Esophagus squamous epithelium (tissue), 5 donors: ENCODE results near the gene RASA3. TPM values are rescaled to one million over a fixed set of nuclear protein-coding genes. Genes with fewer than 3 reads are reported as not detected.
A peak's percentile ranks its signal among the peaks of the same experiment; 100 is the strongest.

Source experiments
- DNase-seq: peaks from one replicate; lab custom pipeline; 2025; lab: John Stamatoyannopoulos, UW
- H3K27ac ChIP-seq, 4 donors: fragments of 200-600 bp; sonication (generic); one replicate each; pipeline ENCODE4 v1.5.1; 2016 to 2019; ENCODE audit warnings: mild to moderate bottlenecking in 1 of 4
- H3K27me3 ChIP-seq, 4 donors: fragments of 200-600 bp; sonication (generic); 1 replicate in 3 of 4; 2 replicates in 1 of 4; pipeline versions ENCODE4 v1.5.1 to v1.6.0; 2017 to 2021; ENCODE audit warnings: antibody characterized with exemption in 1 of 4
- H3K36me3 ChIP-seq, 3 donors: fragments of 200-600 bp; sonication (generic); one replicate each; pipeline ENCODE4 v1.5.1; 2016 to 2019
- H3K4me1 ChIP-seq, 3 donors: fragments of 200-600 bp; sonication (generic); one replicate each; pipeline ENCODE4 v1.5.1; 2017 to 2019
- H3K4me3 ChIP-seq, 4 donors: fragments of 200-600 bp; sonication (generic); 1 replicate in 3 of 4; 2 replicates in 1 of 4; pipeline ENCODE4 v1.5.1; 2016 to 2019; ENCODE audit warnings: mild to moderate bottlenecking in 2 of 4, moderate library complexity in 1 of 4
- H3K9me3 ChIP-seq, 3 donors: fragments of 200-600 bp; sonication (generic); one replicate each; pipeline ENCODE4 v1.5.1; 2016 to 2019
- CTCF ChIP-seq, 6 experiments: fragments of 450-650 bp in 4 of 6; fragments of 200-600 bp in 2 of 6; sonication (generic) in 2 of 6; IDR thresholded peaks; one replicate each; pipeline ENCODE4 v1.5.1; 2016 to 2019; ENCODE audit warnings: antibody characterized with exemption in 6 of 6, mild to moderate bottlenecking in 4 of 6, moderate library complexity in 4 of 6
- POLR2A ChIP-seq, 4 donors: fragments of 450-650 bp; IDR thresholded peaks; one replicate each; pipeline ENCODE4 v1.6.1; 2017; ENCODE audit warnings: antibody characterized with exemption in 4 of 4, mild to moderate bottlenecking in 4 of 4, moderate library complexity in 3 of 4
- WGBS, 2 donors: methylation state at CpG; one replicate each; pipeline ENCODE4 v1.1.5; 2018; 5-methylcytosine and 5-hydroxymethylcytosine counted together
- intact Hi-C: fragments of 100-400 bp; cut with DNase I; formaldehyde crosslinking; loops from one replicate; pipeline ENCODE4 v1.15.0; 2022
- total RNA-seq, 4 donors: library from RNA; depleted of rRNA; stranded (reverse); fragments of >200 nt; gene quantifications; one replicate each; pipeline ENCODE4 v1.1.0, GENCODE V29; 2016
- donor health status: DM: yes; HTN: yes; CAD: no.

The RASA3 gene
- total RNA-seq, 4 donors from 2014 or later = 1.4 to 8.8 (median 3.1) TPM

DNA sequence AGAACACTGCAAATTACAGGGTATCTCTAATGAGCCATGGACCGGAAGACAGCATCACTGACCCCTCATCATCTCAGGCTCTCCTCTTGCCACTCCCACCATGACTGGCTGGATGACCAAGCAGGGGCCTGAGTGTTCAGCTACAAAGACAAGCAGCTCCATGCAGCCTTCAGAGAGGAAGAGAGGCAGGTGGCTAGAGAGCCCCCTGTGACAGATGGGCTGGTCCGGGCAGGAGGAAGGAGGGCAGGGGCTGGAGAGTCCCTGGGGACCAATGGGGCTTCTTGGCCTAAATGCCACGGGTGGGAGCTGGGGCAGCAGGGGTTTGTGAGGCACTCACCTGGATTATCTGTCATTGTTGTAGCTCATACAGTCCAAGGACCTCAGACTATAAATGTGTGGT lies 12.8 kb upstream of the RASA3 start:
- no peaks in the 10 kb centered on the region for H3K36me3 ChIP-seq
- intact Hi-C loops = no loop called here
- peaks cover 0 to 7% (median 0%) of the 10 kb centered on the region in 4 donors for H3K27me3 ChIP-seq
- H3K27ac ChIP-seq = no peak overlapping the region
- H3K9me3 ChIP-seq = no peaks in the 10 kb centered on the region
- no peak for DNase-seq
- 41 to 51% methylated on average over 2 to 3 of the region's 3 CpGs for WGBS, 2 donors
- no peak overlapping the region for H3K4me3 ChIP-seq
- H3K4me1 ChIP-seq = peaks cover 13 to 33% (median 16%) of the 10 kb centered on the region in 3 donors
- TF ChIP-seq POLR2A (IDR thresholded peaks at IDR 0.05) (no peak), CTCF (IDR thresholded peaks at IDR 0.05) (no peak)

DNA sequence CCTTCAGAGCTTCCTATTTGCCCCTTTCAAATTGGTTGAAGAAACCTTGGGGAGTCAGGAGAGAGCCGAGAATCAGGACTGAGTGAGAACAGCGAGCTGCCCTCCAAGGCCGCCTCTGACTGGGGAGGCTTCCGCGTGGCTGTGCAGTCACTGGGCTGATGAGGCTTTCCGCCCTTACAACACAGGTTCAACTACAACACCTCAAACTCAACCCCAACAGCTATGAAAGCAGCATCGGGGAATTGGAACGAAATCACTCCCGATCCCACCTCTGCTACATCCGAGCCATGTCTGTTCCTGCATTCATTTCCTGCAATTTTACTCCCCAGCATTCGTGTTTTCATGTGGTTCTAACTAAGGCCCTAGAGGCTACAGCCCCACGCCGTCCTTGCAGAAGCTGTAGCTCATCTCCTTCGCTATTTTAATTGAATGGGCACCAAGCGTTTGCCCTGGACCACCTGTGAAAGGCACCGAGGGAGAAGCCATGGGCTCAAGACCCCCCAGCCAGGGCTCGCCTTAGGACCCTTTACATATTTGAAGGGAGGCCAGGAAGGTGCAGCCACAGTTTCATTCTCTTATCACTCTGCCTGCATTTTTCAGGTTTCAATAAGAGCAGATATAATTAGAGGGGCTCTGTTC lies 12.3 kb upstream of the RASA3 start:
- Histone ChIP-seq H3K36me3 (no peaks in the 10 kb centered on the region), H3K27ac (no peak overlapping the region), H3K4me1 (peaks cover 17 to 36% (median 19%) of the 10 kb centered on the region in 3 donors), H3K9me3 (no peaks in the 10 kb centered on the region), H3K27me3 (peaks cover 0 to 7% (median 0%) of the 10 kb centered on the region in 4 donors), H3K4me3 (no peak overlapping the region)
- 88 to 91% methylated on average over 8 to 9 of the region's 17 CpGs for WGBS, 2 donors
- no peak for DNase-seq
- TF ChIP-seq CTCF (IDR thresholded peaks at IDR 0.05) (no peak), POLR2A (IDR thresholded peaks at IDR 0.05) (no peak)
- intact Hi-C loops = no loop called here

- Histone ChIP-seq H3K4me1 (peaks cover 17 to 36% (median 19%) of the 10 kb centered on the region in 3 donors), H3K36me3 (no peaks in the 10 kb centered on the region), H3K27ac (peak overlapping the region in 1 of 4 donors; percentile 34), H3K27me3 (peaks cover 0 to 7% (median 0%) of the 10 kb centered on the region in 4 donors), H3K4me3 (no peak overlapping the region), H3K9me3 (no peaks in the 10 kb centered on the region)
- intact Hi-C loops = no loop called here
- 53 to 60% methylated on average over 11 to 15 of the region's 24 CpGs for WGBS, 2 donors
- DNase-seq = no peak
- TF ChIP-seq CTCF (IDR thresholded peaks at IDR 0.05) (no peak), POLR2A (IDR thresholded peaks at IDR 0.05) (no peak)
These were observed 11.6 kb upstream of the RASA3 start for GRCh38 chr13:114143806-114144605.

DNA sequence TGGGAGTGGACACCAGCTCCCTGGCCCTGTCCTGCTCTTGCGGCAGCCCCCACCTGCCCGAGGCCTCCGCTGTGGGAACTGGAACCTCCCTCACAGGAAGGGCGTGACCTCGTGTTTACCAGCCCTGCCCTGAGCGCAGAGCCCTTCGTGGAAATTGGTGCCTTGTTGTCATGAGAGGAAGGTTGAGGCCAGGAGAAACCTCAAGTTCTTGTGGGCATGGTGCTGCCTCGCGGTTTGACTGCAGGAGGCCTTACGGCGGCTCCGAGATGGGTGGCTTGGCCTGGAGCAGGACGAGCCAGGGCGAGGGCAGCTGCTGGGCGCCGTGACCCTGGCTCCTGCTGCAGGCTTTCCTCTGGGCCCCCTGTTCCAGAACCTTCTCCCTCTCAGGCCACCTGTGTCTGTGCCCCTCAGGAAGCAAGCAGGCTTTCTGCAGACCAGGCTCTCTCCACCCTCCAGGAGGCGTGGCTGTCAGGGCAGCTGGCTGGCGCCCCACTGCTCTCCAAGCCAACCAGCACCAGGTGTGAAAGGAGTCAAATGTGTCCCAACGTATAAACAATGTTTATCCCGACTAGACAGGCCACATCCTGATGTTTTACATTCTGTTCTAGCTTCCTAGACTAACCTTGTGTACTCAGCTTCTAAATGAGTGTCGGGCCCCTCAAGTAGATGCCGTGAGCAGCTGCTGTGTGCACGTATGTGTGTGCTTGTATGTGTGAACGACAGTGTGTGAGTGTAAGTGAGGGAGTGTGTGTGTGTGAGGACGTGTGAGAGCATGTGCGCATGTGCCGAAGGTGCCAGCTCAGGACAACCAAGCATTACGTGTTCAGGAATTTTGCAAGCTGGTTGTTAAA lies 10.4 kb upstream of the RASA3 start:
- WGBS, 2 donors = 43 to 50% methylated on average over 12 to 20 of the region's 28 CpGs
- intact Hi-C loops = no loop called here
- H3K27me3 ChIP-seq = peaks cover 0 to 7% (median 0%) of the 10 kb centered on the region in 4 donors
- TF ChIP-seq CTCF (IDR thresholded peaks at IDR 0.05) = no peak
- TF ChIP-seq POLR2A (IDR thresholded peaks at IDR 0.05) = no peak
- DNase-seq = no peak
- peak overlapping the region in 2 of 4 donors; percentile 26 to 49 for H3K27ac ChIP-seq
- H3K9me3 ChIP-seq = no peaks in the 10 kb centered on the region
- H3K36me3 ChIP-seq = no peaks in the 10 kb centered on the region
- H3K4me3 ChIP-seq = no peak overlapping the region
- H3K4me1 ChIP-seq = peaks cover 17 to 36% (median 19%) of the 10 kb centered on the region in 3 donors
